ENCODE measurements around the gene SYNDIG1.

Gene SYNDIG1

DNA sequence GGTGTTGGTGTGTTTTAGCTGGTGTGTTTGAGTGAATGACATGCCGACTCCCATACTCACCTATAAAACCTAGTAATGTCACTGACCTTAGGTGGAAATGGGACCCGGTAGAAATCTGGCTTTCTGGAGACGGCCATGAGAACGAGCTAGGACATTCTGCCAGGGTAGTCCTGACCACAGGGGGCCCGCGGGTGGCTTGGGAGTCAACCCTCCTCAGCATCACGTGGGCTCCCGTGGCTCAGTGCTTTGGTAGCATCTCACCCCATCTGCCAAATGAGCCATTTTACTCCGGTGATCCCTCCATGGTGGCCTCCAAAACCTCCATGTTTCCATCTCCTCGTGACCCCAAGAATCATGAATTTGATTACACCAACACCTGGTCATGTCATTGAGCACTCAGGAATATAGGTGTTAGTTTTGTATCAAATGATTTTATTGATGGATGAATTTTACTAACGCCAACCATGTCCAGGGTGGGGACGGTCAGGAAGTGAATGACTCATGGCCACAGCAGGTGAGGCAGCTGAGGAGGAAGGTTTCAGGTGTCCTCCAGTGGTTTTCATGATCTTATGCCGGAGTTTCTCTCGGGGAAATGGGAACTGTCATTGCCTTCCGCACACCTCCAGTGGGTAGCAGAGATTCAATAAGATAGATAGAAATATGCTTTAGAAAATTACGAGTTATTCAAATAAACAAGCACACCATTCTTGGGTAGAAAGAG lies 195.0 kb downstream of the SYNDIG1 start:
- DNase-seq = no peak

DNA sequence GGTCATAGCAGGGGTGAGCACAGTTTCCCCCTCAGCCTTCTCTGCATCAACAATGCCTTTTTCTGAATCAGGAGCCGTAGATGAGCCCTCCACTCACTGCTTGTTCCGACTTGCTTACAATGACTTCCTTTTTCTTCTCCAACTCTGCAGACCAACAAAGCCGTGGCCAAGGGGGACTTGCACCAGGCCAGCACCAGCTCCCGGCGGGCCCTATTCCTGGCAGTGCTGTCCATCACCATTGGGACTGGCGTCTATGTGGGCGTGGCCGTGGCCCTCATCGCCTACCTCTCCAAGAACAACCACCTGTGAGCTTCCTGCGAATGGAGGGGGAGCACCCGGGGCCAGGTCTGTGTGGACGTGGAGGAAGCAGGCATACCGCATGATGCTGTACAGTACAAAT lies 195.8 kb downstream of the SYNDIG1 start:
- DNase-seq = no peak

DNA sequence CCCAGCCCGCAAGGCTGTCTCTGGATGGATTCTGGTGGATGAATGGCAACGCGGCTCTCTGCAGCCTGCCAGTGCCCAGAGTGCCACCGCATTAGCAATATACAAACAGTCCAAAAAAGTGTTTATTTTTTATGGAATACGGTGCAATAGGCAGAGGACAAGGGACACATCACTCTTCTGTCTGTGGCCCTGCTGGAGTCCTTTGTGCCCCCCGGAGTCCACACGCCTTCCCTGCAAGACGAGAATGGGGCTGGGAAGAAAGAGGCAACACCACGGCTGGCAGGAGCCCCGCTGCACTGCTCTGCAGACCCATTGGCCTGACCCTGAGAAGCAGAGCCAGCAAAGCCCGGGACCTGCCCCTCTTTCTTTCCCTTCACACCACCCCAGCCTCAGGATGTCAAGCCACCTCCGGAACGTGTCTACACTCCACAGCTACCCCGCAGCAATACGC lies 196.3 kb downstream of the SYNDIG1 start:
- DNase-seq = no peak

DNA sequence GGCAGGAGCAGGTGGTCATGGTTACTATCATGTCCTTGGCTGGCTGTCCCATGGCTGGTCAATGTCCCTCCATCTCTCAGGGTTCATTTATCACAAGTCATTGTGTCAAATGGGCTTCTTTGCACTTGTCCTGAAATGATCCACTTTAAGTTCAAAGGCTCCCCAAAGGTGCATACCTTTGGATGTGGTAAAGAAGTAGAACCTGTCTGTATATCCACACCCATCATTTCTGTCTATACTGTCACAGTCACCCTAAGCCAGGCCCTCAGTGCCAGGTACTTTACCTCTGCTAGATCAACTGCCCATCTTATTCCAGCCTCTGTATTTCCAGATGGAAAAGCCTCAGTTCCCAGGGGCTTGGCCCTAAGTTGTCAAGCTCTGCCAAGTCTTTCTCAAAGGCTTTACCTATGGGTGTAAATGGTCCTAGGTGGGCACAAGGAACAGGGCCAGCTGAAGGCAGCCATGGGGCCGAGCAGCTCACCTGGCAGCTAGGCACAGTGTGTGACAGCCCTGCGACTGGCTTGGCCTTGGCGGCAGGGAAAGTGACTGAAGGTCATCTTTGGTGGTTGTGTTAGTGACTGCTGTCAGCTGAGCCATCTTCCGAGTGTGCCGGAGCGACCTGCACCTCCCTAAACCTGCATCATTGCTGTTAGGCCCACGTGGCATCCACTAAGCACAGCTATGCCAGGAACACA lies 198.4 kb downstream of the SYNDIG1 start:
- DNase-seq = no peak

DNA sequence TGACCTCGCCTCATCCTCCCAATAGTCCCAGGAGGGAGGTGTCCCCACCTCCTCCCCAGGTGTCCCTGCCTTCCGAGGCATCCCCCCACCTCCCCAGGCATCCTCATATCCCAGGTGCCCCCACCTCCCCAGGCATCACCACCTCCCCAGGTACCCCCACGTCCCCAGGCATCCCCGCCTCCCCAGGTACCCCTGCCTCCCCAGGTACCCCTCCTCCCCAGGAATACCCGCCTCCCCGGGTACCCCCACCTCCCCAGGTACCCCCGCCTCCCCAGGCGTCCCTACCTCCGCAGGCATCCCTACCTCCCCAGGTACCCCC lies 198.9 kb downstream of the SYNDIG1 start:
- no peak for DNase-seq

DNA sequence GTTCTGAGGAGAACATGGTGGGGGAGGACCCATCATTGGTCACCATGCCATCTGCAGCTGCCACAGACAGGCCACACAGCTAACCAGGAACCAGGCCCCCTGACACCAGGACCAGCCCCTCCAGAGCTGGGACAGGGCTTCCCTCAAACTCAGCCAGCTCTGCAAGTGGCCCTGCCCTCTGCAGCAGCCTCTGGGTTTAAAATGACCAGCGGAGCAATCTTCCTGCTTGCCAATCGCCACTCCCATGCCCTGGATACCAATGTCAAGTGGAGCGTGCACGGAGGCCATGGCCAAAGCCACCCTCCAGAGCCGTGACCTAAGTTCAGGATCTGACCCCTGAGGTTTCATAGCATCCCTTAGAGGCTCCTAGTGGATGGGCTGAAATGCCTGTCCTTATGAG lies 199.4 kb downstream of the SYNDIG1 start:
- DNase-seq = no peak

DNA sequence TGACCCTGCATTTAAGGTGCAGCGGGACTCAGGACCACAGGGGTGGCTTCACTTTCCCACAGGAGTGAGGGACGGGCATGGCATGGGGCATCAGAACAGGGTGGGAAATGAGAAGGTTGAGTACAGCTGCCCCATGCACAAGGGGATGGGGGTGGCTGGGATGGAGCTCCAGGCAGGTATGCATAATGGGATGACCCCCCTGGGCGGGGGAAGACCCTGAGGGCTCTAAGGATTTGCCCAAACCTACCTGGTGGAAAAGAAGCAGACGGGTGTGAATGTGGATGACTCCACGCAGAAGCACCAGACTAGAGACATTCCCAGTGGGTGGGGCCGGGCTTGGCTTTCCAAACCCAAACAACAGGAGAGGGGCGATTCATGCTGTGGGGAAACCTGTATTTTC lies 200.3 kb downstream of the SYNDIG1 start:
- DNase-seq = no peak

DNA sequence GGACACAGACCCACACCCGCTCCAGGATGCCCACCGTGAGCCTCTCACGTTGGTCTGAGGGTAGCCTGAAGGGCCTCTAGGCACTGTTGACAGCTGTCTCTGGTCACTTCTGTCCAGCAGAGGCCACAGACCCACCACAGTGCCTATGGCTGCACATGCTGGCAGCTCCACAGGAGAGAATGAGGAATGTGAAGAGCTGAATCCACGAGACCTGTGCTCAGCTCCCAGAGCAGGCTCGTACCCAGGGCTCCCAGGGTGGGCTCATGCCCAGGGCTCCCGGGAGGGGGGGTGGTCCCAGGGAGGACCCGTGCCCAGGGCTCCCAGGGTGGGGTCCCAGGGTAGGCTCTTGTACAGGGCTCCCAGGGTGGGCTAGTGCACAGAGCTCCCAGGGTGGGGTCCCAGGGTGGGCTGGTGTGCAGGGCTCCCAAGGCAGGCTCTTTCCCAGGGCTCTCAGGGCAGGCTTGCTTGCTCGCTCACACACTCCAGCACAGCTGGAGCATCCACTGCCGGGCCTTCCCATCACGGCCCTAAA lies 201.0 kb downstream of the SYNDIG1 start:
- DNase-seq = no peak

DNA sequence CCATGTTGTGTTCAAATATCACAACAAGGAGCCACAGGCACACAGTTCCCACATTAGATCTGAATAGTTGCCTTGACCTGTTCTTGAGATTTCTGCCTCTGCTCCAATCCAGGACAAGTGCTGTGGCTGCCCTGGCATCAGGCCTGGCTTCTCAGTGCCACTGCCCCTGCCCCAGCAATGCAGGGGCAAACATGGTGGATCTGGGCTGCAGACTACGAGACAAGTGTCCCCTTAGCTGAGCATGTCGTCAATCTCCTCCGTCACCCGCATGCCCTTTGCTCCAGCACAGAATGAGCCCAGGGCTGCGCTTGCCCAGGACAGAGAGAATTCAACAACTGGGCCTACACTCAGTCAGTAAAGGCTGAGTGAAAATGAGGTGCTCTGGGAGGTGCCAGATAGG lies 201.6 kb downstream of the SYNDIG1 start:
- DNase-seq = no peak

DNA sequence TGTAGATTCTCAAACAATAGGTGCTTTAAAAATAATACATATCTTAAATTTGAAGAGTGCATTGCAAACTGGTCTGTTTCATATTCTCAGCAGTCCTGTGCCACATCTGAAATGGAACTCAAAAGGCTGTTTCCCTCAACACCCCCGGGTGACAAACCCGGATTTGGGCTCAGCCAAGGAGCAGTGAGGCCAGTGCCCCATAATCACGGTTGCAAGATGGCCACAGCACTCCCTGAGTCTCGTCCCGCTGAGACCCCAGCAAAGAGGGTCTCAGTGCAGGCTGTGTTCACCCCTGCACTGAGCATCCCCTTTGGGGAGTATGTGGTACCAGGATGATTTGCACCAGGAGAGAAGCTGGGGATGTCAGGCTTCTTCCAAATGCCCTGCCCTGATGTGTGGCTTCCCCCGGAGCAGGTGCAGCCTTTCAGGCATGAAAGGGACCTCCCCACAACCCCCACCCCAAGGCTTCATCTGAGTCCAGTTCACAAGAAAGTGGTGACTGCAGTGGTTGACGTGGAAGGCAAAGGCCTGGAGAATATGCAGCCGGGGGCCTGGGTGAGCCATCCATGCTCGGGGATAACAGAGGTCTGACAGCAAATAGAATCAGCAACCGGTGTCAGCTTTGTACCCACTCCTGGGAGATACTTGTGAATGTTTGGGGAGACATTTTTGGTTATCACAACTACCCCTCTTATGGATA lies 202.9 kb downstream of the SYNDIG1 start:
- DNase-seq = no peak

DNA sequence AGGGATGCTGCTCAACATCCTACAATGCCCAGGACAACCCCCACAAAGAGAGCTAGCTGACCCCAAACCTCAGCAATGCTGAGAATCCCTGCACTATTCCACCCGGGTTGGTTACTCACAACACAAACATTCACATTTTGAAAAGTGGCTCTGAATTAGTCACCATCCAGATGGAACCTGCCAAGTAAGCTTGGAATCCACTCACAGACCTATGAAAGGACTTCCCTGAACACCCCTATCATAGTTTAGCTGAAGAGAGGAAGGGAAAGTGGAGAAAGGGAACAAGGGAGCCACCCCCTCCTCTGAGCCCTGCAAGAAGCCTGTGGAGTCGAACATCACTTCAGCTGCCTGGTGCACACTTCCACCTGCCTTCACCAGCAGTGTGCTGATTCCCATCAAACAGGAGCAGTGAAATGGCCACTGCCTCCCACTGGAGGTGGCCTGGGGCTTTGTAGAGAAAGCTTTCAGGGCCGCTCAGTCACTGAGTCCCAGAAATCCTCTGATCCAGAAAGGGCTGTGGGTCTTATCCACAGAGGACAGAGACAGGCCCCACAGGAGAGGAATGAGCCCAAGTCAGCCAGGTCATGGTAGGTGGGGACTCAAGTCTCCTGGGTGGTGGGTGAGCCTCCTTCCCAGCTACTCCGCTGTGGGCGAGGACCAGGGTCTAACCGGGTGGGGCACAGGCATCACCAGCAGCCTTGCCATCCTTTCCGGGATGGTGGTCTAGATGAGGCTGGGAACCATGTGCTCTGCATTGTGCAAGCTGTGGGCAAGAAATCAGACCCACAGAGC lies 203.7 kb downstream of the SYNDIG1 start:
- peak; percentile 52 for DNase-seq

DNA sequence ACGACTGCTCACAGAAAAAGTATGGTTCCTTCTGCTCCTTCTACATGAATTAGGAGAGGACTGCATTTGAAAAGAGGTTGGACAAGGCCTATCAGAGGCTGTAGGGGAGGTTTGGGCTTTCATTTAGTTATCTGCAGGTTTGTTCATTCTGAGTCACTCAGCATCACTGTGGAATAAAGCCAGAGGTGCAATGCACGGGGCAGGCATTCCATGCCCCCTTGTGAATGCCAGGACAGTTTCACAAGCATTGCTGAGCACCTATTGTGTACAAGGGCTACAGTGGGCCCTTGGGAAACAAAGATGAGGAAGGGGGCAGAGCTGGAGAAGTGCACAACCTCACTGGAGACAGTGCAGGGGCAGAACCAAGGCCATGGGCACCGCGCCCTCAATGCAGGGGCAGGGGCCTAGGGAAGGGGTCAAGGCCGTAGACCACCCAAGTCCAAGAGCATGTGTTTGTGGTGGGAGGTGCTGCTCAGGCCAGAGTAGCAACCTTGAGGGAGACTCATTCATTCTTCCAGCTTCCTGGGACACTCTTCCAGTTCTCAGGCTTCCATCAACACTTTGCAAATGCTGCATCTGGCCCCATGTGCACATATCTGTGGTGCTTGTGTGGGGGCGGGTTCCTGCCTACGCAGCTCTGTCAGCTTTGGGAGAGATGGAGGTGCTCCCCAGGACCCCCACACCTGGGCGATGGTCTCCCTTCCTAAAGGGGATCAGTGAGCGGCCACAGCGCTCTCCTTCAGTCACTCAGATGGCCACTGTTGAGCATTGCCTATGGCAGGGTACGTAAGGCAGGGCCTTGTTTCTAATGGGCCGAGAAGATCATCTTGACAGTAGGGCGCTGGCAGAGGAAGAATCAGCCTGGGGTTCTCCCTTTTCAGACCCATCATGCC lies 204.5 kb downstream of the SYNDIG1 start:
- no peak for DNase-seq

DNA sequence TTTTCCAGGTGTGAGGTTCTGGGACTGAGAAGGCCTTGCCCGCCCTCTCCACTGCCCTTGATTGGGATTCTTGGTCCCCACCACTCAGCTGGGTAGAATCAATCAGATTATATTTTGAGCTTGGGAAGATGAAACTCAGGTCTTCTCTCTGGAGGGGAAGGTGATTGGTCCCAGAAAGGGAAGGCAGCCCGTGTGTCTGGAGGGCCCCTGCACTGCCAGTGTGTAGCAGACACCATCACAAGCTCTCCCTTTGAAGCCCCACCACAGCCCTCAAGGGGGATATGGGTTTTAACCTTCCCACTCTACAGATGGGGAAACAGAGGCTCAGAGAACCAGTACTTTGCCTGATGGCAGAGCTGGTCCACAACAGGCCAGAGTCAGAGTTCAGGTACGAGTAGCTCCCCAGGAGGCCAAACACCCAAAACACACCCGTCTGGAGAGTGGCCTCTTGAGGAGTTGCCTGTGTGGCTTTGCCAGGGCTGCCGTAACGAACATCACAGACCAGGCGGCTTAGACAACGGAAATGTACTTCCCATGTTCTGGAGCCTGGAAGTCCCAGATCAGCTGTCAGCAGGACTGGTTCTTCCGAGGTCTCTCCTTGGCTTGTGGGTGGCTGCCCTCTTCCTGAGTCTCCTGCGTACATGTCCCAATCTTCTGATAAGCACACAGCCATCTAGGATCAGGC lies 205.6 kb downstream of the SYNDIG1 start:
- no peak for DNase-seq

DNA sequence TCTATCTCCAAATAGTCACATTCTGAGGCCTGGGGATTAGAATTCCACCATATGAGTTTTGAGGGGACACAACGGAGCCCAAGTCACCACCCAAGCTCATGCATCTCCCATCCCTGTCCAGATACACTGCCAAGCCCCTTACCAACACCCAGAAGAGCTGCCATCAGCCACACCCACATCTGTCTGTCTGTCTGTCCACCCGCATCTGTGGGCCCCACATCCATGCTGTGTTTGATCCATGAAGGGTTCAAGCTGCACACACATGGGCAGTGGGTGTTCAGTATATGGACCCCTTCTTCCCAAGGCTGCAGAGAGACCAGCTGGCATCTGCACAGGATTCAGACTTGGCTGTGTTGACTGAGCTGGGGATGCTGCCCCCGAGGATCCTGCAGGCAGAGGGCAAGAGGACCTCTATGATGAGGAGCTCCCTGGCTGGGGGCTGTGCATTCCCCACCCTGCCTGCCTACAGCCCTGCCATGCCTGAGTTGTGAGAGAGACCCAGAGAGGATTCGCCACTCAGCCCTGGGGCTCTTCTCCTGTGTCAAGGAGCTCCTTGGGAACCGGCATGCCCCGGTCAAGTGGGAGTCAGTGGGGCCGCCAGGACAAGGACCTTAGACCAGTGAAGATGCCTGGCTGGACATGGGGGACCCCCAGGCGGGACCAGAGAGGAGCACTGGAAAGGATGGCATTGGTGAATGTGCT lies 206.4 kb downstream of the SYNDIG1 start:
- no peak for DNase-seq

DNA sequence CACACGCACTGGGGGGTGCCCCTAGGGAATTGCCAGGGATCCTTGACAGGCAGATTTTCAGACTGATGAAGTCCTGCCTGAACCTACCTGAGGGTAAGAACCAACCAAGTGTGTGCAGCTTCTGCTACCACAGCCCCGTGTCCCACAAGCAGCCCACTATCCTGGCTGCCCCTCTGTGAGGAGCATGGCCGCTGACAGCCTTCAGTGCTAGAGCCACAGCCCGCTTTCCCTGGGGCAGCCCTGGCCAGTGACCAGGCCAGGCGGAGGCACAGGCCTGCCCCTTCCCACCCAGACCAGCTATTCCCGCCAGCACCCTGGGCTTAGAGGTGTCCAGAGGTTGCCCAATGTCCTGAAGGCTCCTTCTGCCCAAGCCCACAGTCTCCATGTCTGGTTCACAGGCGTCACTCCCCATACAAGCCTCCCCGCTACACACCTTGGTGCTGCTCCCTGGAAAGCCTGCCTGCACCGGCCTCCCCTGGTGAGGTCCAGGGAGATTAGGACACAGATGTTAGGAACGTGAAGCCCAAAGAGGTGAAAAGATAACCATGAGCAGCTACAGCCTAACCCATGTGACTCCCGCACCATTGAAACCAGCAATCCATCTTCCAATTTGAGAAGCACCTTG lies 207.0 kb downstream of the SYNDIG1 start:
- no peak for DNase-seq

DNA sequence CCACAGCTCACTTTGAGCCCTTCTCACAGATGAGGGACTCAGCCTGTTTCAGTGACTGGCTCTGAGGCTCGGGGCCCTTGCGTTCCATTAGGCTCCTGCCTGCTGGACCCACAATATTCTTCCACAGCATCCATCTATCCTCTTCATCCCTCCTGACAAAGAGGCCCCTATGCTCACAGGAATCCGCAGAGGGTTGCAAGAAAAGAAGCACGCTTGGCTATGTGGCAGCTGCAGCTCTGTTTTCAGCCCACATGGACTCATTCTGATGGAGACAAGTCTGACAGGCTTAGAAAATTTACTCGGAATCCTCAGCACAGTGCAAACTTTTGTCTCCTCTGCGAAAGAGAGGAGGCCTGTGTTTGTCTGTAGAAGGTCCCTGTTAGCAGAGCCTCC lies 207.5 kb downstream of the SYNDIG1 start:
- DNase-seq = no peak

DNA sequence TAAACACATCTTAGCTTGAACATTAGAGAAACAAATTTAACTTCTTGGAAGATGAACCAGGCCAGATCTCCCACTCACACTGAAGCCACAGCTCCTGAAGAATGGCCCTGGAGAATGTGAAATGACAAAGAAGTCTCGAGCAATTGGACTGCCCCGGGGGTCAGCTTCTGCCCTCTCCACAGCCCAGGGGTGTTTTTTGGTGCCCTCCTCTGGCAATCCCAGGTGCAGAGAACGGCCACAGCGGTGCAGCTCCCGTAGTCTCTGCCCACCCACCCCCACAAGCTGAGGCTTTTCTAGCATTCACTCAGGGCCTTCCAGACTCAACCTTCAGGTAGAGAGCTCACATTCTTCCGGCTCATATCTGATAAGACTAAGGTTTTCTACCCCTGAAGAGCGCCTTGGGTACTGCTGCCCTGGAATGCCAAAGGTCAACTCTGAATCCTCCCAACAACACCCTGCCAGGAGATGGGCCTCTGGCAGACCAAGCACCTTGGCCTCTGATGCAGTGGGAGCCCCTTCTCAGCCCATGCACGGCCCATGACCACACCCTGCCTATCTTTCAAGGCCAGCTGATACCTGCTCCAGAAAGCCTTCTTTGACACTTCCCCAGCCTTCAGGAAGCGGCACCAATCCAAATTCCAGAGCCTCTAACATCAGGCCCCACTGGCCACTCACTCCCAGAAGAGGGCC lies 208.3 kb downstream of the SYNDIG1 start:
- no peak for DNase-seq

DNA sequence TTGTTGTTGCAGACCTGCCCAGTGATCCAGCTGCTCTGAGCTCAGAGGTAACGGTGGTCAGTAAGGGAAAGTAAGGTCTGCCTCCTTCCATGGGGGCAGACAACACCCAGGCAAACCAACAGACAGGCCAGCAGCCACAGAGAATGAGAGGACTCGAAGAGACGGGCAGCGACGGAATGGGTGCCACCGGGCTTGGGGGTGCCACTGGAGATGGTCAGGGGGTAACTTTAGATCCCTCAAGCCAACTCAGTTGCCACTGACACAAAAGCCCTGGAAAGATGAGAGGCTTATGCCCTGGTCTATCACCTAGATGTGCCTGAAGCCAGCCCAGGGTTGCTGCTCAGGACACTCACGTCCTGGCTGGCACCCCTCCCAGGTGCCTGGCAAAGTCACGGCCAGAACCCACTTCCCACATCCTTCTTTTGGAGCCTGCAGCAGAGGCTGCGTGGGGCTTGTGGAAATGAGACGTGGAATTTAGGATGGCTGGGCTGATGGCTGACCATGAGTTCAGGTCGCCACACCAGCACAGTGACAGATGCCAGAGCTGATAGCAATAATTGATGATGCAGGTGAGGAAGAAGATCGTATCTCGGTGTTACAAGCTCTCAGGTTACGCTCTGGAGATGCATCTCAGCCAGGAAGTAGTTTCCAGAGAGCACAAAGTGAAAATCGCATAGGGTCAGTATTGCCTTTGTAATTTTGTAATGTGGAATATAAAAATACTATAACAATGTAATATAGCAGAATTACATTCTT lies 209.1 kb downstream of the SYNDIG1 start:
- no peak for DNase-seq
